Brain microvascular endothelial cell (primary cell): Measurements from ENCODE around the gene C5.
A peak's percentile ranks its signal among the peaks of the same experiment; 100 is the strongest.

Experiments
- DNase-seq: peaks from one replicate; pipeline ENCODE4 v3.0.0-alpha.2; 2020
- H3K27ac ChIP-seq: fragments of 250-450 bp; sonication (Bioruptor Pico); 2 replicates; pipeline ENCODE4 v1.5.1; 2020; ENCODE audit warnings: mild to moderate bottlenecking, moderate library complexity
- H3K27me3 ChIP-seq: fragments of 250-450 bp; sonication (Bioruptor Pico); replicated peaks from 2 replicates; pipeline ENCODE4 v1.5.1; 2020; ENCODE audit warnings: mild to moderate bottlenecking
- H3K36me3 ChIP-seq: fragments of 250-450 bp; sonication (Bioruptor Pico); replicated peaks from 2 replicates; pipeline ENCODE4 v1.5.1; 2020; ENCODE audit warnings: mild to moderate bottlenecking
- H3K4me3 ChIP-seq: 2 replicates; pipeline ENCODE4 v1.5.1; 2011; ENCODE audit warnings: low read depth, mild to moderate bottlenecking, control low read depth, low read length, moderate library complexity
- CTCF ChIP-seq: IDR thresholded peaks from 2 replicates; pipeline ENCODE4 v1.5.1; 2011; ENCODE audit warnings: low read depth, mild to moderate bottlenecking, moderate library complexity, low read length, control low read depth, inconsistent platforms; ENCODE audit errors: missing control alignments
- in situ Hi-C: cut with HindIII; loops from 2 replicates; pipeline ENCODE4 v1.10.0; 2017; ENCODE audit warnings: low sequenced_read_pairs, low pct_ligation_motif_present

The C5 gene

GRCh38 chr9:121024237-121024636 lies 25.8 kb downstream of the C5 start:
- DNase-seq = no peak
- no peak for TF ChIP-seq CTCF
- Histone ChIP-seq H3K27ac (no peak overlapping the region), H3K27me3 (no peaks in the 10 kb centered on the region), H3K36me3 (no peaks in the 10 kb centered on the region), H3K4me3 (no peak overlapping the region)
- in situ Hi-C loops = no loop called here

- Histone ChIP-seq H3K4me3 (no peak overlapping the region), H3K27me3 (no peaks in the 10 kb centered on the region), H3K27ac (no peak overlapping the region), H3K36me3 (no peaks in the 10 kb centered on the region)
- peak; percentile 63 for TF ChIP-seq CTCF
- in situ Hi-C loops = no loop called here
- peak; percentile 6 for DNase-seq
These were observed 27.0 kb downstream of the C5 start for GRCh38 chr9:121023064-121023463.

GRCh38 chr9:121021301-121021700 lies 28.8 kb downstream of the C5 start:
- Histone ChIP-seq H3K4me3 (no peak overlapping the region), H3K27ac (no peak overlapping the region), H3K27me3 (no peaks in the 10 kb centered on the region), H3K36me3 (no peaks in the 10 kb centered on the region)
- no peak for TF ChIP-seq CTCF
- in situ Hi-C loops = no loop called here
- DNase-seq = no peak

GRCh38 chr9:121019273-121019672 lies 30.8 kb downstream of the C5 start:
- TF ChIP-seq CTCF = no peak
- in situ Hi-C loops = no loop called here
- no peaks in the 10 kb centered on the region for H3K27me3 ChIP-seq
- H3K36me3 ChIP-seq = no peaks in the 10 kb centered on the region
- no peak for DNase-seq
- no peak overlapping the region for H3K27ac ChIP-seq
- no peak overlapping the region for H3K4me3 ChIP-seq

GRCh38 chr9:121013911-121014310 lies 36.2 kb downstream of the C5 start:
- DNase-seq = no peak
- H3K36me3 ChIP-seq = no peaks in the 10 kb centered on the region
- in situ Hi-C loops = no loop called here

More at GRCh38 chr9:121013911-121014310, 36.2 kb downstream of the C5 start:
- H3K27ac ChIP-seq = no peak overlapping the region
- no peak for TF ChIP-seq CTCF
- H3K4me3 ChIP-seq = no peak overlapping the region
- no peaks in the 10 kb centered on the region for H3K27me3 ChIP-seq
